GM12878 (cell line): Measurements from ENCODE around the gene ERC1. TPM values are rescaled to one million over a fixed set of nuclear protein-coding genes. Genes with fewer than 3 reads are reported as not detected.

Source experiments
- ATAC-seq: fragments of 200-7000 bp; cut with Tn5 transposase; 3 replicates; pipeline ENCODE4 v1.9.1; 2020; ENCODE audit warnings: mild to moderate bottlenecking, moderate library complexity
- BruUV-seq: library from RNA; stranded (reverse); fragments of 400-500 nt; replicated peaks from 2 replicates; lab custom pipeline; 2021; lab: Mats Ljungman, UMichigan
- CTCF ChIA-PET: fragments of 300-600 bp; sonication (Branson Sonifier 250); formaldehyde crosslinking; extraction: SDS; loops from one replicate; lab custom pipeline; 2021; ENCODE audit warnings: inconsistent platforms; lab: Yijun Ruan, JAX
- POLR2A ChIA-PET: fragments of 350-600 bp; formaldehyde crosslinking; extraction: SDS; loops from one replicate; lab custom pipeline; 2021; ENCODE audit warnings: inconsistent platforms; lab: Charles Lee
- RAD21 ChIA-PET: fragments of 300-600 bp; sonication (Branson Sonifier 250); formaldehyde crosslinking; loops from one replicate; lab custom pipeline; 2023; ENCODE audit warnings: antibody characterized with exemption; ENCODE audit not compliant: unreplicated experiment; lab: Charles Lee
- SMC1A ChIA-PET: fragments of 300-600 bp; sonication (Branson Sonifier 250); formaldehyde crosslinking; loops from one replicate; lab custom pipeline; 2023; ENCODE audit not compliant: unreplicated experiment, uncharacterized antibody; lab: Charles Lee
- DNase-seq: peaks from one replicate; pipeline ENCODE4 v3.0.0-alpha.2; 2011; ENCODE audit warnings: low read depth, low spot score
- FAIRE-seq: peaks from 3 replicates; lab custom pipeline; 2011; peaks lifted over from hg19 to GRCh38; lab: Jason Lieb, UNC
- H2AFZ ChIP-seq: 2 replicates; pipeline ENCODE4 v1.6.0; 2011; ENCODE audit warnings: low read depth, low read length, control low read depth; ENCODE audit not compliant: control insufficient read depth
- H3K27ac ChIP-seq: 2 replicates; pipeline ENCODE4 v1.5.1; 2011; ENCODE audit warnings: control low read depth; ENCODE audit not compliant: control insufficient read depth, insufficient read depth
- H3K27me3 ChIP-seq, 2 experiments: replicated peaks in 1 of 2; 2 replicates each; pipeline versions ENCODE4 v1.6.0 to v1.6.1; 2011; ENCODE audit warnings: low read length in 1 of 2; ENCODE audit not compliant: control insufficient read depth in 2 of 2, insufficient read depth in 2 of 2
- H3K36me3 ChIP-seq, 2 experiments: 2 replicates each; pipeline ENCODE4 v1.5.1; 2011; ENCODE audit warnings: low read length in 1 of 2; ENCODE audit not compliant: control insufficient read depth in 2 of 2, insufficient read depth in 2 of 2
- H3K4me1 ChIP-seq: 2 replicates; pipeline ENCODE4 v1.6.1; 2011; ENCODE audit warnings: mild to moderate bottlenecking, low read length, moderate library complexity, mixed read lengths; ENCODE audit not compliant: control insufficient read depth, insufficient read depth
- H3K4me2 ChIP-seq: 2 replicates; pipeline ENCODE4 v1.6.0; 2011; ENCODE audit warnings: control low read depth; ENCODE audit not compliant: control insufficient read depth, insufficient read depth
- H3K4me3 ChIP-seq: fragments of 200-600 bp; sonication (generic); 2 replicates; pipeline ENCODE4 v1.5.1; 2016
- H3K79me2 ChIP-seq: 2 replicates; pipeline ENCODE4 v1.6.0; 2011; ENCODE audit warnings: low read length; ENCODE audit not compliant: control insufficient read depth, insufficient read depth
- H3K9ac ChIP-seq: 2 replicates; pipeline ENCODE4 v1.8.0; 2011; ENCODE audit warnings: low read length, control low read depth, mixed read lengths; ENCODE audit not compliant: control insufficient read depth, insufficient read depth
- H3K9me3 ChIP-seq: replicated peaks from 3 replicates; pipeline ENCODE4 v1.5.1; 2011; ENCODE audit warnings: mild to moderate bottlenecking, low read length; ENCODE audit not compliant: control insufficient read depth, insufficient read depth
- H4K20me1 ChIP-seq: 2 replicates; pipeline ENCODE4 v1.6.0; 2011; ENCODE audit not compliant: control insufficient read depth, insufficient read depth
- CHD4 ChIP-seq: fragments of 200-600 bp; sonication (generic); IDR thresholded peaks from 2 replicates; pipeline ENCODE4 v1.6.1; 2016; ENCODE audit warnings: mild to moderate bottlenecking
- ESRRA ChIP-seq: IDR thresholded peaks from 2 replicates; pipeline ENCODE4 v1.6.1; 2012; ENCODE audit warnings: mild to moderate bottlenecking, low read length, improper control_type of control experiment
- FOS ChIP-seq: IDR thresholded peaks from 3 replicates; pipeline ENCODE4 v1.6.1; 2011; ENCODE audit warnings: borderline replicate concordance; ENCODE audit not compliant: insufficient read length; ENCODE audit errors: extremely low read depth
- IRF4 ChIP-seq: IDR thresholded peaks from 2 replicates; pipeline ENCODE4 v1.6.1; 2011; ENCODE audit warnings: low read depth, low read length
- MTA2 ChIP-seq: fragments of 450-650 bp; IDR thresholded peaks from 2 replicates; pipeline ENCODE4 v1.6.1; 2016; ENCODE audit warnings: low read depth, mild to moderate bottlenecking, moderate library complexity
- POLR2A ChIP-seq: IDR thresholded peaks from 2 replicates; pipeline ENCODE4 v1.6.1; 2011; ENCODE audit warnings: low read depth, mild to moderate bottlenecking, low read length
- TARDBP ChIP-seq: IDR thresholded peaks from 2 replicates; pipeline ENCODE4 v1.6.1; 2016; ENCODE audit warnings: borderline replicate concordance
- ZNF24 ChIP-seq: fragments of 450-650 bp; IDR thresholded peaks from 2 replicates; pipeline ENCODE4 v1.6.1; 2017; ENCODE audit warnings: antibody characterized with exemption, mild to moderate bottlenecking
- WGBS: methylation state at CpG from one replicate; pipeline ENCODE4 v1.1.6; 2016; ENCODE audit warnings: low lambda C conversion rate; ENCODE audit not compliant: insufficient replicate concordance, insufficient coverage; ENCODE audit errors: missing lambda C conversion rate; 5-methylcytosine and 5-hydroxymethylcytosine counted together
- in situ Hi-C: fragments of 300-500 bp; cut with MboI; formaldehyde crosslinking; loops from 9 replicates; pipeline ENCODE4 v1.14.3; 2018; ENCODE audit warnings: mixed read lengths
- intact Hi-C: fragments of 100-400 bp; cut with micrococcal nuclease; formaldehyde crosslinking; loops from one replicate; pipeline ENCODE4 v1.14.2; 2022; ENCODE audit not compliant: unreplicated experiment
- polyA plus RNA-seq, 11 experiments: library from polyadenylated mRNA; depleted of rRNA in 4 of 11; unstranded in 6 of 11; stranded (reverse) in 5 of 11; fragments of >200 nt; fragmentation: Nextera tagmentation in 4 of 11; fragmentation: Illumina TruSeq in 1 of 11; extraction: Ambion mirVana in 4 of 11; extraction: Trizol in 1 of 11; gene quantifications; 1 replicate in 1 of 11; 2 replicates in 10 of 11; pipeline versions ENCODE4 v1.2.1 to v1.2.3, GENCODE V29; 2011 to 2016; ENCODE audit warnings: inconsistent platforms in 2 of 11, missing spikeins in 2 of 11, low read depth in 1 of 11
- total RNA-seq, 4 experiments: library from RNA; depleted of rRNA in 3 of 4; stranded (reverse); fragments of >200 nt in 3 of 4; fragmentation: Illumina TruSeq in 1 of 4; extraction: Trizol in 1 of 4; gene quantifications; 2 replicates each; pipeline versions ENCODE4 v1.2.1 to v1.2.3, GENCODE V29; 2013 to 2021
- TF ChIP-seq, protein P1 (sequence below): fragments of 150-350 bp; IDR thresholded peaks from 2 replicates; pipeline ENCODE4 v1.6.1; 2016; ENCODE audit warnings: low read depth, low read length
- TF ChIP-seq, protein P2 (sequence below), 3 experiments: IDR thresholded peaks in 2 of 3; conservative IDR thresholded peaks in 1 of 3; 2 replicates each; pipeline ENCODE4 v1.5.1; 2011; ENCODE audit warnings: low read depth in 3 of 3, low read length in 3 of 3, mild to moderate bottlenecking in 3 of 3, control low read depth in 2 of 3, moderate library complexity in 2 of 3, inconsistent platforms in 1 of 3, mixed read lengths in 1 of 3; ENCODE audit not compliant: control insufficient read depth in 2 of 3, insufficient read depth in 1 of 3; ENCODE audit errors: extremely low read depth in 1 of 3

ERC1 gene
- total and polyA plus RNA-seq, 10 of the 15 experiments (the other 5 are each of a cell fraction or from before 2014, with no cell fraction given) = 0.75 to 8.0 (median 5.0) TPM

DNA sequence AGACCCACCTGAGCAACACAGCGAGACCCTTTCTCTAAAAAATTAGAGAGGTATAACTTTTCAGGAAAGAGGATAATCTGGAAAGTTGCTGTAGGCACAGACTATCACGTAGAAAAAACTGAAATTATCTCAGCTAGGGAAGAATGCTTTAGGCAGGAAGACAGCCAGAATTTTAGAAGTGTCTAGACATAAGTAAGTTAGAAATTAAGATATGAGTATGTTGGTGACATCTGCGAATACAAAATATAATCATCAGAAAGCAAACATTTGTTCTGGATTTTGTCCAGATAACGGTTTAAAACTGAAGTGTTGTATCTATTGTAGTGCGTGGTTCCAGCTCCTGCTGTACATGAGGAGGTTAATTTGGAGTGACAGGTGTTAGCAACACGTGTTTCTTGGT, 480.2 kb downstream of the ERC1 start:
- ChIA-PET SMC1A (no interaction called here), CTCF (interaction anchor here (0.6 to 1.6 kb wide), 2 partner anchors 112 to 139 kb away, joined by 3 read pairs; no protein-coding TSS in a partner anchor), POLR2A (interaction anchor here (0.6 kb wide), 1 partner anchor 63 kb away, joined by 7 read pairs; no protein-coding TSS in a partner anchor), RAD21 (interaction anchor here (0.5 kb wide), 1 partner anchor 13 kb away, joined by 3 read pairs; no protein-coding TSS in a partner anchor)
- Histone ChIP-seq H3K4me2 (no peak overlapping the region), H3K79me2 (no peaks in the 10 kb centered on the region), H3K36me3 (no peaks in the 10 kb centered on the region), H3K9me3 (no peaks in the 10 kb centered on the region; the same call in 2 of the 3 replicates), H4K20me1 (no peaks in the 10 kb centered on the region), H3K27ac (no peak overlapping the region), H2AFZ (no peak overlapping the region), H3K9ac (no peak overlapping the region), H3K4me1 (no peaks in the 10 kb centered on the region), H3K4me3 (no peak overlapping the region), H3K27me3 (no peaks in the 10 kb centered on the region)
- DNase-seq = no peak
- ATAC-seq = no peak
- no peak for FAIRE-seq
- in situ Hi-C loops = no loop called here
- no TSS peak for BruUV-seq
- 38% methylated on average over 6 of the region's 6 CpGs for WGBS
- intact Hi-C loops = no loop called here
- TF ChIP-seq FOS (no peak), CHD4 (no peak), ESRRA (no peak), POLR2A (no peak), TARDBP (no peak), MTA2 (no peak), ZNF24 (no peak), IRF4 (no peak)
- TF ChIP-seq, protein P1, sequence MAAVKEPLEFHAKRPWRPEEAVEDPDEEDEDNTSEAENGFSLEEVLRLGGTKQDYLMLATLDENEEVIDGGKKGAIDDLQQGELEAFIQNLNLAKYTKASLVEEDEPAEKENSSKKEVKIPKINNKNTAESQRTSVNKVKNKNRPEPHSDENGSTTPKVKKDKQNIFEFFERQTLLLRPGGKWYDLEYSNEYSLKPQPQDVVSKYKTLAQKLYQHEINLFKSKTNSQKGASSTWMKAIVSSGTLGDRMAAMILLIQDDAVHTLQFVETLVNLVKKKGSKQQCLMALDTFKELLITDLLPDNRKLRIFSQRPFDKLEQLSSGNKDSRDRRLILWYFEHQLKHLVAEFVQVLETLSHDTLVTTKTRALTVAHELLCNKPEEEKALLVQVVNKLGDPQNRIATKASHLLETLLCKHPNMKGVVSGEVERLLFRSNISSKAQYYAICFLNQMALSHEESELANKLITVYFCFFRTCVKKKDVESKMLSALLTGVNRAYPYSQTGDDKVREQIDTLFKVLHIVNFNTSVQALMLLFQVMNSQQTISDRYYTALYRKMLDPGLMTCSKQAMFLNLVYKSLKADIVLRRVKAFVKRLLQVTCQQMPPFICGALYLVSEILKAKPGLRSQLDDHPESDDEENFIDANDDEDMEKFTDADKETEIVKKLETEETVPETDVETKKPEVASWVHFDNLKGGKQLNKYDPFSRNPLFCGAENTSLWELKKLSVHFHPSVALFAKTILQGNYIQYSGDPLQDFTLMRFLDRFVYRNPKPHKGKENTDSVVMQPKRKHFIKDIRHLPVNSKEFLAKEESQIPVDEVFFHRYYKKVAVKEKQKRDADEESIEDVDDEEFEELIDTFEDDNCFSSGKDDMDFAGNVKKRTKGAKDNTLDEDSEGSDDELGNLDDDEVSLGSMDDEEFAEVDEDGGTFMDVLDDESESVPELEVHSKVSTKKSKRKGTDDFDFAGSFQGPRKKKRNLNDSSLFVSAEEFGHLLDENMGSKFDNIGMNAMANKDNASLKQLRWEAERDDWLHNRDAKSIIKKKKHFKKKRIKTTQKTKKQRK = no peak
- TF ChIP-seq, protein P2, sequence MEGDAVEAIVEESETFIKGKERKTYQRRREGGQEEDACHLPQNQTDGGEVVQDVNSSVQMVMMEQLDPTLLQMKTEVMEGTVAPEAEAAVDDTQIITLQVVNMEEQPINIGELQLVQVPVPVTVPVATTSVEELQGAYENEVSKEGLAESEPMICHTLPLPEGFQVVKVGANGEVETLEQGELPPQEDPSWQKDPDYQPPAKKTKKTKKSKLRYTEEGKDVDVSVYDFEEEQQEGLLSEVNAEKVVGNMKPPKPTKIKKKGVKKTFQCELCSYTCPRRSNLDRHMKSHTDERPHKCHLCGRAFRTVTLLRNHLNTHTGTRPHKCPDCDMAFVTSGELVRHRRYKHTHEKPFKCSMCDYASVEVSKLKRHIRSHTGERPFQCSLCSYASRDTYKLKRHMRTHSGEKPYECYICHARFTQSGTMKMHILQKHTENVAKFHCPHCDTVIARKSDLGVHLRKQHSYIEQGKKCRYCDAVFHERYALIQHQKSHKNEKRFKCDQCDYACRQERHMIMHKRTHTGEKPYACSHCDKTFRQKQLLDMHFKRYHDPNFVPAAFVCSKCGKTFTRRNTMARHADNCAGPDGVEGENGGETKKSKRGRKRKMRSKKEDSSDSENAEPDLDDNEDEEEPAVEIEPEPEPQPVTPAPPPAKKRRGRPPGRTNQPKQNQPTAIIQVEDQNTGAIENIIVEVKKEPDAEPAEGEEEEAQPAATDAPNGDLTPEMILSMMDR (IDR thresholded peaks at IDR 0.05 in 2 of 3, conservative IDR thresholded peaks at IDR 0.05 in 1 of 3; ENCODE audit: control insufficient read depth in 2 of 3, extremely low read depth in 1 of 3, insufficient read depth in 1 of 3, low read depth in 3 of 3, low read length in 3 of 3) = no peak
- TF ChIP-seq, all 136 proteins: peak for 0
